Hematopoietic multipotent progenitor cell treated with erythropoietin and hydrocortisone succinate and interleukin-3 and kit ligand, for 15 days (in vitro differentiated cells): ENCODE measurements around the gene C22orf23.

Experiments used
- DNase-seq: peaks from one replicate; pipeline ENCODE4 v3.0.0-alpha.2; 2015; ENCODE audit warnings: low spot score

Gene C22orf23

DNA sequence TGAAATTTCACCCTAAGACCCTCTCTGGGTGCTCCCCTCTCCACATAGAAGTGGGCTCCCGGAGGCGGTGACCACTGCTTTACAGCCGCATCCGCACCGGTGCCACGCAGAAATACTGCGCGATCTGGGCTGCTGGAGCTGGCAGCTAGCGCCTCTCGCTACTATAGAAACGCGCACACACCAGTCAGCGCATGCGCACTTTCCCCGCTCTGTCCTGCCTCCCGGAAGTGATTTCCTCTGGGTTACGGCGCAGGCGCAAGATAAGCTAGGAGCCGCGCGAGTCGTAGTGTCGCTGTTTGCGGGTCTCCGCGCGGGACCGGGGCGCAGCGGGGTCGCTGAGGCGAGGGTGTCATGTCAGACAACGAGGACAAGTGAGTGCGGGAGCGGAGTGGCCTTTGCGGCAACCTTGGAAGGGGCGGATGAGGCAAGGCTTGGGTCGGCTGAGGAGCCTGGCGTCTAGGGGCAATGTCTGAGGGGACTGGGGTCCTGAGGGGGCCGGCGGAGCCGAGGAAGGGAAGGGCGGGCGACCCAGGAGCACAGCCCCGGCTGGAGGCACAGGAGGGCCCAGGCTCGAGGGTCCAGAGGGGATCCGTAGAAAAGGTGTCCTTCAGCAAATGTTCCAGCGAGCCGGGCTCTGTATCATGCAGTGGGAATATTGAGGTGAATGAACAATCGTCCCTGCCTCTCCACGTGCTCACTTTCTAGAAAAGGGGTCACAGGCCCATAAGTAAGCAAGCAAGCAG, at the start of gene C22orf23, which contains the start of gene POLR2F:
C22orf23 (minus strand) TSS at position 165 of the 743 bp plus-strand sequence. CDS start 452 bp downstream, outside the sequence.
POLR2F (plus strand) TSS at position 263 of the 743 bp plus-strand sequence; CDS start at position 352, 89 bp downstream.
- peak; percentile 98 for DNase-seq

DNA sequence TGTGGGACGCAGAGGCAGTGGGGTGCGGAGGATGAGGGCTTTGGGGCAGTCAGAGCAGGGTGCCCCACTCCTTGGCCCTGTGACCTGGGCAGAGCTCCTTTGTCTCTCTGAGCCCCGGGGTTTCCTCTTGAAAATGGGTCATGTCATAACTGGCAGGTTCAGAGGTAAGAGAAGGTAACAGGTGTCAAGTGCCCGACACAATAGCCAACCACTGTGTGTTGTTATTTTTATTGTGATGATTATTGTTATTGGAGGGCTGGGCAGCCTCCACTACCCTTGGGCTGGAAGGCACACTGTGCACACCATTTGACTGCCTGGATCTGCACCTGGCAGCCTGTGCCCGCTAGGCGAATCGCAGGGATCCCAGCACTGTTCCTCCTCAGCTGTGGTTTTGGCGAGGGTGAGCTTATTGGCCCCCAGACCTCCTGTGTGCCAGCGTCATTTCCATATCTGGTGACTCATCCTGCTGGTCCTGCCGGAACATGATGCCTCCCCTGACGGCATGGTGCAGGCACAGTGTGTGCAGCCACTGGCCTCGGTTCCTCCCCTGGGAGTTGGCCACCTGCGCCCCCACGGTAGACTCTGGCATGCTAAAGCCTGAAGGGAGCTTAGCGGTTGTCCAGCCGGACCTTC, 46.4 kb upstream of the C22orf23 start:
- DNase-seq = no peak

DNA sequence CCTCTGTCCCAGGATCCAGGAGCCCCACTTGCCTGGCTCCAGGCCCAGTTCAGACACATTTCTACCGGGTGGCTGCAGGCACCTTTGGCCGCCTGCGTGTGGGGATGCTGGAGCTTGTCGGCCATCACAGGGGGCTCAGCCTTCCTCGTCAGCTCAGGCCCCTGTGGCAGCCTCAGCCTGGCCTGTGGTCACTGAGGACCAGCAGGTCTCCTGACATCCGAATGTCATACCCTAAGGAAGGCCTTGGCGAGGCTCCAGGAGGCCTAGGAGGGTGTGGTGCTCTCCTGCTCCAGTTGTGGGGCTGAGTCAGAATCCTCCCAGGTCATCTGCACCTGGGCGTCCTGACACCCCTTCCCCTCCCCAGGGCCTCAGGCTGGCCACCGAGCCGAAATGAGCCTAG, 45.8 kb upstream of the C22orf23 start:
- no peak for DNase-seq

DNA sequence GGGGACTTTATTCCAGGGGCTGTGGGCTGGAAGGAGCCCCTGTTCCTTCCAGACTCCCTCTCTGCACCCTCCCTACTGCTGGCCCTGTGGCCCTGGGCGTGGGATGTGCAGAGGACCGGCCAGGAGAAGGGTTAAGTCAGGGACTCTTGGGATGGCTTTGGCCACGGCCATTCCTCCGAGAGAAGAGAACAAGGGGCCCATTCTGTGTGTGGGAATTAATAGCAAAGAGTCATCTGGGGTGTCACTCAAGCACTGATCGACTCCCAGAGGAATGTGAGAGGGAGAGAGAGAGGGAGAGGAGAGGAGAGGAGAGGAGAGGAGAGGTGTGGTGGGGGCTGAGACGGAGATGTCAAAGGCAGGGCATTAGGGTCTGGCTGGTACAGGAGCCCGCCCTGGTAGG, 45.1 kb upstream of the C22orf23 start:
- DNase-seq = no peak

DNA sequence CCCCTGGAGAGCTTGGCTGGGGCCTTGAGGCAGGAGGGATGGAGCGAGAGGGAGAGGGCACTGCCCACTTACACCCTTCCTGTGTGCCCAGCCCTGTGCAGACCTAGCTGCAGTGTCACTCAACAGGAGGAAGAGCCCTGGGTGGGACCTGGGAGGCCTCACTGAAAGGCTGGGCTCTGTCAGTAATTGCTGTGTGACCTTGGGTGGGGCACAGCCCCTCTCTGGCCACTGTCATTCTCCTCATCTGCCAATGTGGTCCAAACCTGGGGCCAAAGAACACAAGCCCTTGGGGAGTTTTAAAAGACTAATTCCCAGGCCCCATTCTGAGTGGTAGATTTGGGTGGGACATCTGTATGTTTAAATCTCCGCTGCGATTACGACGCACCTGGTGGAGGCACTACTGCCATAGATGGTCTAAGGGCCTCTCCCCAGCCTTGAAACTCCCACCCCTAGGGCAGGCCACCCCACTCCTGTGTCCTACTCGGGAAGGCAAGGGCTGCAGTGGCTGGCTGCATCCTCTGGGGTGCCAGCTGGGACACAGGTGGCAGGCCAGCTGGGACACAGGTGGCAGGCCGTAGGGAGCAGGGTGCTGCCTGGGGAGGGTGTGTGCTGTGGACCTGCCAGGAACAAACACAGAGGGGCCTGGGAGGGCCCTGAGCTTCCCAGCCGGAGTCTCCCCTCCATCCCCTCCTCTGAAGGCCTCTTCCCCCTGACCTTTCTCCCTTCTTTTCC, 43.3 kb upstream of the C22orf23 start:
- DNase-seq = no peak

DNA sequence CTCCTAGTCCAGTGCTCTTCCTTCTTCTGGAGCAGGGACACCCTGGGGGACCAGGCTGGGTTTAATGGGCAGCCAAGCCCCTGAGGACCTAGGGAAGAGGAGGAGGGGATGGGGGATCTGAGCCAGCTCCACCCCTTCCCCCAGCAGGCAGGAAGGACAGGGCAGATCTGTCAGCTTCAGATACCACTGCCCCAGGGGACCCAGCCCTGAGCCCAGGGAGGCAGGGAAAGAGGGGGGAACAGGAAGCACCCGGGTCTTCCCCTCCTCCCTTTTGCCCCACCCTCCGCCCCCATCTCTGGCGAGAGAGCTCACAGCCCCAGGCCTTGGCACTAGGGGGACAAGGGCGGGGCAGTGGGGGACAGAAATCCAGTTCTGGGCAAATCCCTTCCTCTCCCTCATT, 42.7 kb upstream of the C22orf23 start:
- DNase-seq = no peak

DNA sequence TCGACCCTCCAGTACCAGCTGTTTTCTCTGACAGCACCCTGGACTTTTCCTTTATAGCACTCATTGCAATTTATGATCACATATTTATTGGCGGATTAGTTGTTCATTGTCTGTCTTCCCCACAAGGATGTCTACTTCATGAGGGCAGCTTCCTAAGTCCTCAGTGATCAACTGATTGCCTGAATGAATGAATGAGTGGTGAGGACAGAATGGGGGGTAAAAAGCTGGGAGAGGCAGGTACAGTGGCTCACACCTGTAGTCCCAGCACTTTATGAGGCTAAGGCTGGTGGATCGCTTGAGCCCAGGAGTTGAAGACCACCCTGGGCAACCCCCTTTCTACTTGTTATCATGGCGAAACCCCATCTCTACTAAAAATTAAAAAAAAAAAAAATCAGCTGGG, 42.1 kb upstream of the C22orf23 start:
- no peak for DNase-seq

DNA sequence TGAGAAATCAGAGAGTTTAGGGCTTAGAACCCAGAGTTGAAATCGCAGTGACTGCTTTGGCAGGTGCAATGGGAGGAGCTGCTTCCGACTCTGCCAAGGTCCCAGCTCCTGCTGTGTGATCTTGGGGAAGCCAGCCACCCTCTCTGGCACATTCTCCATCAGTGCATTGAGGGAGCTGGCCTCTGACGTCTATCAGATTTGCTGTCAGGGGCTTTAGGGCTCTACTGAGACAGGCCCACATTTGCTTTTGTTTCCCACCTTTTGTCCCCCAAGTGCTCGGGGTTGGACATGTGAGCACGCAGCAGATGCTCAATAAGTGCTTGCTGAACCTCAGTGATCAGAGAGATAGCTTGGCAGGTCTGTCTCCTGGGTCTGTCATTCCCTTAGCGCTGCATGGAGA, 41.6 kb upstream of the C22orf23 start:
- no peak for DNase-seq

DNA sequence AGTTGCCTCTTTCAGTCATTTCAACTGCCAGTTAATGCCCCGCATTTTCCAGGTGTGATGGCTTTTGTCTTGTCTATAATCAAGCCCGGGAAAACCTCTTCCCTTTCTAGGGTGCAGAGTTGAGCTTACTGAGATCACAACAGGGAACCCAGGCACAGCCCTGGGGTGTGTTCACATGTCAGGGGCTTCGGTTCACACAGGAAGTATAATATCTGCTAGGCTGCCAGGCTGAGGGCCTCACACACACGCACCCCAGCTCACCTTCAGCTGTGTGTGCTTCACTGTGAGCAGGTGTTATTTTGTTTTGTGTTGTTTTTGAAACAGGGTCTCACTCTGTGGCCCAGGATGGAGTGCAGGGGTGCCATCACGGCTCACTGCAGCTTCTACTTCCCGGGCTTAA, 40.6 kb upstream of the C22orf23 start:
- no peak for DNase-seq

DNA sequence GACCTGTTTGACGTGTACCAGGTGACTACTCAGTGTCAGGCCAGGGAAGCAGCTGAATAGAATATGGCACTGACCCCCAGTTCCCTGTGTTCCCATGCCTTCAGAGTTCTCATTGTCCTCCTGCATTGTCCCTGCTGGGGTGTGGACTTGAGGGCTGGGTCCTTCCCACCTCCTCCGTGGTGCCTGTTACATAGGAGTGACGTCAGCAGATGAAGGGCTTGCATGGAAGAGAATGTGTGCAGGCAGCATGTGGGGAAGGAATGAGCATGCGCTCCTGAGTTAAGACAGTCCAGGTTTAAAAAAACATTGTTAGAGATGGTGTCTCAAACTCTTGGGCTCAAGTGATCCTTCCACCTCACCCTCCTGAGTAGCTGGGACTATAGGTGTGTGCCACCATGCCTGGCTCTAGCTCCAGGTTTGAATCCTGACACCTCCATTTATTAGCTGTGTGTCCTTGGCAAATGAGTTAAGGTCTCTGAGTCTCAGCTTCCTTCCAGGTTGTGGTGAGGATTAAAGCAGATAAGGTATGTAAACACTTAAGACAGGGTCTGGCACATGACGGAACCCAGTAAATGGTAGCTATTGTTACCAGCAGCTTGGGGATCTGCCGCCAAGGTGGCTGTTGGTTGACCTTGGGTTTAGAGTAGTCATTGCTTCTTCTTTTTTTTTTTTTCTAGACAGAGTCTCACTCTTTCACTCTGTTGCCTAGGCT, 38.5 kb upstream of the C22orf23 start:
- DNase-seq = no peak

DNA sequence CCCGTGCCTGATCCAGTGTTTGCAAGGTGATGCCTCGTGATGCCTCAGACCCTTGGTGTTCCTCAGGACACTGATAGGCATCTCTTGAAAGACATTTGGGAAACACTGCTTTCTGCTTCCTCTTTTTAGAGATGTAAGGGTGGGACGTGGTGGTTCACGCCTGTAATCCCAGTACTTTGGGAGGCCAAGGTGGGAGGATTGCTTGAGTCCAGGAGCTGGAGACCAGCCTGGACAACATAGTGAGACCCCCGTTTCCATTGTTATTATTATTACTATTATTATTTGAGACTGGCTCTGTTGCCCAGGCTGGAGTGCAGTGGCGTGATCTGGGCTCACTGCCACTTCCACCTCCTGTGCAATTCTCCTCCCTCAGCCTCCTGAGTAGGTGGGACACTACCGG, 37.5 kb upstream of the C22orf23 start:
- DNase-seq = no peak

DNA sequence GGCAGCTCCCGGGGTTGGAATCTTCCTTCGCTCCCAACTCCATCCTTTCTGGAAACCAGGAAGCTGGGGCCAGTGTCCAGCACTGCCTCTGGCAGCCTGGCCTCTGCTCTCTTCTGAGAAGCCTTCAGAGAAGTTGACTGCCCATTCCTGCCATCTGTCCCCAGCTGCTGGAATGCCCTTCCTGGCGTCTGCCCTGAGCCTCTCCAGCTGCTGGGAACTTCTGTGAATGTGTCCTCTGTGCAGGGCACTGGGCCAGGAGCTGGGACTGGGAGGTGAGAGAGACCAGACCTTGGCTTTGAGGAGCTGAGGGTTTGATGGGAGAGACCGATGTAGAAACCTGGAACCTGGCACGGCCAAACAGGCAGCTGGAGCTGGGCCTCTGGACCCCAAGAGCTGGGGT, 36.9 kb upstream of the C22orf23 start:
- no peak for DNase-seq

DNA sequence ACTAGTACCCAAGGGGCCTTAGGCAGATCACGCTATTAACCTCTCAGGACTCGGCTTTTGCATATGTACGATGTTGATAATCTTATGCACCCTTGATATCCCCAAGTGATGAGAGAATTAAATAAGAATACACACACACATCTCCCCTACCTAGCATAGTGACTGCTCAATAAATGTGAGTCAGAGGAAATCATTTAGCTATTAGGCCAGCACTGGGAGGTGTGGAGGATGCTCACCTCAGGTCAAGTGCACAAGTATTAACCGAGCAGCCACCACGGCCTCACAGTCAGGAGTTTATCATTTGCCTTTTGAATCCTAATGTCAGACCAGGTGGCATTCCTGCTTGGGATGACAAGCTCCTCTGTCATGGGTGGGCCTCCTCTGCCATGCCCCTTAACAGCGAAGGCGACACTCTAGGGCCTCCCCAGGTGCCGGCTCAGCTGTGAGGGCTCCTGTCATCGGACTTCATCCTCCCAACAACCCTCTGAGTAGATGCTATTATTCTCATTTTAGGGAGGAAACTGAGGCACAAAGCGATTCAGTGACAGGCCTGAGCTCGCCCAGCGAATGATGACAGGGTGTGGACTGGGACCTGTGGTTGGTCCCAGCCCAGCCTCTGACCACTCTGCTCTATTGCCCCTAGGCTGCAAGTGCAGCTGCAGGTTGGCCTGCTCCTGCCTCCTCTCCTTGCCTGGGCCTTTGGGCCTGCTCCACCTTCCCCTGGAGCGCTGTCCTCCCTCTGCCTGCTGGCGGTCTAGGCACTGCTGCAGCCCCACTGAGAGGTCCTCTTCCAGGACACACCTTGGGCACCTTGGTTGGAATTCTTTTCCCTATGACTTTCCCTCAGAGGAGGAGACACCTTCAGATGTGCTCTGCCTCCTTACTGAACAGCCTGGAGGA, 36.0 kb upstream of the C22orf23 start:
- no peak for DNase-seq

DNA sequence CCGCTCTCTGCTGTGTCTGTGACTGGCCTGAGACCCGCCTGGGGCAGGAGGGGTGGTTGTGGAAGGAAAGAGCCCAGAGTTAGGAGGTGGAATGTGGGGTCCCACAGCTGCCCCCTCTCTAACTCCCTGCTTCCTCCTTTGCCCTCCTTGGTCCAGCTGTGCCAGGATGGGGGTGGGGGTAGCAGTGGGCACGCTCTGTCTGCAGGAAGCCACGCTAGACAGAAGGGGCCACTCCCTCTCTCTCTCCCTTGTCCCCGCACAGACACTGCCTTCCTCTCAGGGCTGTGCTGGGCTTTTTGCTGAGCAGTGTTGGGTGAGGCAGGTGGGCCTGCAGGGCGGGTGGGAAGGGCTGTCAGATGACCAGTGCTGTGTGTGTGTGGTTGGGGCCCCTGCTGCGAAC, 33.0 kb upstream of the C22orf23 start:
- DNase-seq = no peak

DNA sequence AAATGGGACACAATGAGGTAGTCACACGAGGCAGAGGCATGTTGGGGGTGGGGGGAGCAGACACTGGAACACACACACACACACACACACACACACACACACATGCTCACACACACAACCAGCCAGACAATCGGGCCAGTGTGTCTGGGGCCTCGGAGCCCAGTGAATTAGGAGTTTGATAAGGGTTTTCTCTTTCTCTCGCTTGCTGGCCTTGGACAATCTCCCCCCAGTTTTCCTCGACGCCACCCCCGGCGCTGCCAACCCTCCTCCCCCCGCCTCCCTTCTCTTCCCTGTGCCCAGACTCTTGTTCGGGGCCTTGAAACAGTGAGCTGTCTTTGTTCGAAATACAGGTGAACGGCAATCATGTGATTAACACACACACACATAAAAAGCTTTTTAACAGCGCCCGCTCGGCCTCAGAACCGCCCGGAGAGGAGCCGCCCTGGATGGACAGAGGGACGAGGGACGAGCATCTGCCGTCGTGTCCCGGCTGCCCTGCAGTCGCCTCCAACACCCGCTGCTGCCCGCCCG, 32.4 kb upstream of the C22orf23 start:
- no peak for DNase-seq

DNA sequence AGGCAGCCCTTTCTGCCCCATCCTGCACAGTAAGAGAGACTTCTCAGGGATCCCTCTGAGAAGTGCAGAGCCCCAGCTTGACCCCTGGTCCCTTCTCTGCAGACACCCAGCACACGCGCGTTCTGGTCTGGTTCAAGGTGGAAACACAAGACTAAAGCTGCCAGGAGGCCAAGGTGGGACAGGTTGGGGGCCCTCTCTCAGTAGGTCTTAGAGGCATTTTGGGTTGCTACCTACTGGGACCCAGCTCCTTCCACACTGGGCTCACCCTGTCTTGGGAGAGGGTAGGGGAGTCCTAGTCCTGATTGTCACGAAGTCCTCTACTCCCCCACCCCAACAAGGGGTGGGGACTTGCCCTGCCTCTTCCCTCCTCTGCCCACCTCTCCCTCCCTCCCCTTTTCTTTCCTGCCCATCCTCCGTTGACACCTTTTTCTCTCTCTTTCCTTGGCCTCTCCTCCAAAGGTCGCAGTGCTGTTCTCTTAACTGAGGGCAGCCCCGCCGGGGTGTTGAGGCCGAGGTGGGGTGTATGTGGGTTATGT, 31.7 kb upstream of the C22orf23 start:
- no peak for DNase-seq

DNA sequence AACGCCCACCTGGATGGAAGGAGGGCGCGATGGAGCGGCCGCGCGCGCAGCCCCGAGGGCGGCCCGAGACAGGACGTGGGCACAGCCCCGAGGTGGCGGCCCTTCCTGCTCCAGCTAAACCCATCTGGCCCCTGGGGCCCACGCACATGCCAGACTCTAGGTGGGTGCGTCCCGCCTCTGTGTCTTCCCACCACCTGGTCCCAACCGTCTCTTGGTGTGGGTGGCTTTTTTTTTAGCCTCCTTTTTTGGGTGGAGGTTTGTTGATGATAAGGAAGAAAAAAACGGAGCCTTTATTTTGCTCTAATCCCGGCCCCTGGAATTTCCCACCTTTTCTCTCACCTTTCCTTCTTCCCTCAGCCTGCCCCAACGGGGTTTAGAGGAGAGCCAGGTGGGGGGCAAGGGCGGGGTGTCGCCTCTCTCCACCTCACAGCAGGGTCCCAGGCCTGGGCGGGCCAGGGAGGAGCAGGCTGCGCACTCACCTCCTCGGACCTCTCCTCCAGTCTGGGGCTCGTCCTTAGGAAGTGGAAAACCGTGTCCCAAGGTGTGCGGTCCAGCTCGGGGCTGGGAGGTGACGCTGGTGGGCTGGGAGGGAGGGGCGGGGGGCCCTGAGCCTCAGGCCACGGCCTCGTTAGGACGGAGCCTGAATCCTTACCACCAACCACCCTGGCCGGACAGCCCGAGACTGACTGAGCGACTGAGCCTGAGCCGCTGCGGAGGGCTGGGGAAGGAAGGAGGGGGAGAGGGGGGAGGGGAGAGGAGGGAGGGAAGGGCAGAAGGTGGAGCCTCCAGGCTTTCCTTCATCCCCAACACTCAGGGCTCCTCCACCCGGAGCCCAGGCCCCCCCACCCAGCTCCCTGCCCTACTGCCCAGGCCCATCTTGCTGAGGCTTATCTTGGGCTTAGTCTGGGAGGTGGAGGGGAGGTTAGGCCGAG, 30.7 kb upstream of the C22orf23 start, which contains the start of gene SOX10:
SOX10 (minus strand) TSS at position 696 of the 932 bp plus-strand sequence. CDS start 771 bp downstream, outside the sequence.
- DNase-seq = no peak

DNA sequence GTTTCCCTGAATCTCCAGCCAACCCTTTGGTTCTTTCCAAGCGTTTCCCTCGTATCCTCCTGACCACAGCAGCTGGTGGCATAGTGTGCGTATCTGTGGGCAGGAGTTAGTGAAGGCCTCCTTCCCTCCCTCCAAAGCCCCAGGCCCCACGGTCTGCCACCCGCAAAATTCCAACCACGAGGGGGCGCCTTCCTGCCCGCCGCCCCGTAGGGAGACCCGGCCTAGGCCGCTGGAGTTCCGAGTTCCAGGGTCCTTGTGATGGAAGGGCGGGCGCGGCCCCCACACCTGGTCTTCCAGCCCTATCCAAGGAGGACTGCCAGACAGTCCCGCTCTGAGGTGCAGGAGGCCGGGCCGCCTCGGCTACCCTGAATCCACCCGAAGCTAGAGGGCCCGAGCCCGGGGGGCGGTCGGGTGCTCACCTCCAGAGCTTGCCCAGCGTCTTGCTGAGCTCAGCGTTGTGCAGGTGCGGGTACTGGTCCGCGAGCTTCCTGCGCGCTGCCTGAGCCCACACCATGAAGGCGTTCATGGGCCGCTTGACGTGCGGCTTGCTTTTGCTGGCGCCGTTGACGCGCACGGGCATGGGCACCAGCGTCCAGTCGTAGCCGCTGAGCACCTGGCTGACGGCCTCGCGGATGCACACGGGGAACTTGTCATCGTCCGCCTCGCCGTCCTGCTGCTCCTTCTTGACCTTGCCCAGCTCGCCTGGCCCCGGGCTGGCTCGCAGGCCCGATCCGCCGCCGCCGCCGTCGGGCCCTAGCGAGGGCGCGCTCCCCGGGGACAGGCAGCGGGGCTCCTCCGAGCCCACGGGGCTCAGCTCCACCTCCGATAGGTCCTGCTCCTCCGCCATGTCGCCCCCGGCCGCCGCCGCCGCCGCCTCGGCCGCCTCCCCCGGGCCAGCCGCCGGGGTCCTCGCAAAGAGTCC, 29.8 kb upstream of the C22orf23 start:
- DNase-seq = no peak
